OCI-LY3 (cell line): ENCODE data around the gene OSCP1.

Experiments used
- H2AFZ ChIP-seq: fragments of 200-600, 300-600 bp; shearing (Covaris generic); 2 replicates; pipeline ENCODE4 v1.6.0; 2014; ENCODE audit warnings: antibody characterized with exemption, low read depth, low read length
- H3K27ac ChIP-seq: fragments of 200-600, 300-600 bp; sonication (generic); 2 replicates; pipeline ENCODE4 v1.5.1; 2014; ENCODE audit warnings: mild to moderate bottlenecking, low read length, moderate library complexity, mixed read lengths
- H3K27me3 ChIP-seq: fragments of 200-600, 300-600 bp; sonication (generic); 2 replicates; pipeline ENCODE4 v1.6.1; 2014; ENCODE audit warnings: low read depth, low read length, mixed read lengths
- H3K36me3 ChIP-seq: fragments of 200-600, 300-600 bp; sonication (generic); replicated peaks from 2 replicates; pipeline ENCODE3; 2014; ENCODE audit warnings: low read depth, low read length, mixed read lengths
- H3K4me1 ChIP-seq: fragments of 300-600, 200-600 bp; sonication (generic); 2 replicates; pipeline ENCODE4 v1.6.1; 2014; ENCODE audit warnings: low read length, mixed read lengths
- H3K4me2 ChIP-seq: fragments of 200-600, 300-600 bp; sonication (generic); 2 replicates; pipeline ENCODE4 v1.6.1; 2014; ENCODE audit warnings: low read length, mixed read lengths
- H3K4me3 ChIP-seq: fragments of 300-600, 200-600 bp; sonication (generic); 2 replicates; pipeline ENCODE4 v1.5.1; 2014; ENCODE audit warnings: antibody characterized with exemption, mild to moderate bottlenecking, low read length, moderate library complexity
- H3K79me2 ChIP-seq: fragments of 300-600, 200-600 bp; shearing (Covaris generic); 2 replicates; pipeline ENCODE4 v1.6.1; 2014; ENCODE audit warnings: mild to moderate bottlenecking, low read length, mixed read lengths
- H3K9ac ChIP-seq: fragments of 300-600, 200-600 bp; shearing (Covaris generic); 2 replicates; pipeline ENCODE4 v1.6.0; 2014; ENCODE audit warnings: mild to moderate bottlenecking, low read length, moderate library complexity
- H3K9me3 ChIP-seq: fragments of 200-600, 300-600 bp; shearing (Covaris generic); 2 replicates; pipeline ENCODE4 v1.6.1; 2014; ENCODE audit warnings: low read length, mixed read lengths; ENCODE audit not compliant: insufficient read depth
- H4K20me1 ChIP-seq: fragments of 200-600, 300-600 bp; sonication (generic); 2 replicates; pipeline ENCODE4 v1.6.1; 2016; ENCODE audit warnings: low read length, mixed read lengths; ENCODE audit not compliant: insufficient read depth
- CTCF ChIP-seq: fragments of 200-600, 300-600 bp; sonication (generic); IDR thresholded peaks from 2 replicates; pipeline ENCODE4 v1.5.1; 2014; ENCODE audit warnings: antibody characterized with exemption, low read length, low read depth
- EZH2phosphoT487 ChIP-seq: fragments of 200-600 bp; shearing (Covaris generic); IDR thresholded peaks from 2 replicates; pipeline ENCODE4 v1.6.1; 2018; ENCODE audit warnings: antibody characterized with exemption, mixed run types, low read depth

The OSCP1 gene

DNA sequence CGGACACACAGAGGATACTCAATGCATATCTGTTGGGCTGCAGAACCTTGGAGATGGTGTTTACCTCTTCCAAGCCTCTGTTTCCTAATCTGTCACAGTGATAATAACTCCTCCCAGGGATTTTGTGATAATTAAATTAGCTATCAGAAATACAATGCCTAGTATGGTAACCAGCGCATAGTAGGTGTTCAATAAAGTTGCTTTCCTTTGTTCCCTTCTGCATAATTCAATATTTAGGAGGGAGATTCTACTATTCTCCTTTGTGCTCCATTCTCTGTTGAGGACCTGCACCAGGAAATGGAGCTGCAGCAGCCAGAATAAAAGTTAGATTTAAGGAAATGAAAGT lies 35.8 kb upstream of the OSCP1 start:
- peaks cover 13% of the 10 kb centered on the region for H3K4me1 ChIP-seq
- TF ChIP-seq CTCF (no peak), EZH2phosphoT487 (no peak)
- H3K36me3 ChIP-seq, result no peaks in the 10 kb centered on the region
- H3K9me3 ChIP-seq, result no peaks in the 10 kb centered on the region
- H2AFZ ChIP-seq, result no peak overlapping the region; the same call in 1 of the 2 replicates
- no peaks in the 10 kb centered on the region for H3K79me2 ChIP-seq
- H3K4me3 ChIP-seq, result peak overlapping the region; percentile 54
- H3K9ac ChIP-seq, result 0 out of 2 replicates have a peak overlapping the region, but pooled peaks have one; percentile 39
- no peaks in the 10 kb centered on the region for H3K27me3 ChIP-seq
- H3K27ac ChIP-seq, result no peak overlapping the region
- peak overlapping the region; percentile 70 for H3K4me2 ChIP-seq
- no peaks in the 10 kb centered on the region for H4K20me1 ChIP-seq

DNA sequence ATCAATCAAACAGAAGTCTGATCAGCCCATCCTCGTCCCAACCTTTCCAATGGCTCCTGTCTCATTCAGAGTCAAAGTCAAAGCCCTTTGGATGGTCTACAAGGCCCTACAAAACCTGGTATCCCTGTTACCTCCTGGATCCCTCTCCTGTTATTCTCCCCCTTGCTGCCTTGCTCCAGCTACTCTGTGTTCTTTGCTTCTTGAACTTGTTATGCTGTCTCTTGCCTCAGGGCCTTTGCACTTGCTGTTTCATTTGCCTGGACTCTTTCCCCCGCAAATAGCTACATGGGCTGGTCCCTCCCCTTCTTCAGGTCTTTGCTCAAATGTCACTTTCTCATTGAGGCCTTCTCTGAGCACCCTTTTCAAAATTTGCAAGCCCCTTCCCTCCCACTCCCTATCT lies 33.8 kb upstream of the OSCP1 start:
- H3K4me3 ChIP-seq, result no peak overlapping the region
- H3K27me3 ChIP-seq, result 0 out of 2 replicates have a peak, but pooled peaks cover 4% of the 10 kb centered on the region
- TF ChIP-seq EZH2phosphoT487 (no peak), CTCF (no peak)
- H3K79me2 ChIP-seq, result no peaks in the 10 kb centered on the region
- H2AFZ ChIP-seq, result no peak overlapping the region
- H3K9ac ChIP-seq, result no peak overlapping the region
- no peak overlapping the region for H3K4me2 ChIP-seq
- H3K9me3 ChIP-seq, result no peaks in the 10 kb centered on the region
- no peaks in the 10 kb centered on the region for H4K20me1 ChIP-seq
- no peaks in the 10 kb centered on the region for H3K36me3 ChIP-seq
- H3K4me1 ChIP-seq, result peaks cover 13% of the 10 kb centered on the region
- no peak overlapping the region for H3K27ac ChIP-seq

GRCh38 chr1:36482724-36483388 lies 32.6 kb upstream of the OSCP1 start, which contains the start of gene CSF3R:
Gene CSF3R (minus strand): TSS chr1:36482913. CDS start chr1:36479496, 3,417 bp downstream.
- no peak within 1 kb of the TSS for H3K27ac ChIP-seq
- H3K4me3 ChIP-seq, result no peak within 1 kb of the TSS
- H3K4me1 ChIP-seq, result peaks cover 13% of the 10 kb centered on the region
- no peak within 1 kb of the TSS for H3K4me2 ChIP-seq
- H4K20me1 ChIP-seq, result no peaks in the 10 kb centered on the region
- no peaks in the 10 kb centered on the region for H3K79me2 ChIP-seq
- TF ChIP-seq CTCF, result no peak
- TF ChIP-seq EZH2phosphoT487, result no peak
- H3K9me3 ChIP-seq, result no peaks in the 10 kb centered on the region
- no peaks in the 10 kb centered on the region for H3K36me3 ChIP-seq
- H2AFZ ChIP-seq, result no peak within 1 kb of the TSS
- H3K9ac ChIP-seq, result no peak within 1 kb of the TSS
- 0 out of 2 replicates have a peak, but pooled peaks cover 4% of the 10 kb centered on the region for H3K27me3 ChIP-seq

GRCh38 chr1:36481771-36482723 lies 31.8 kb upstream of the OSCP1 start:
- Histone ChIP-seq H3K79me2 (no peaks in the 10 kb centered on the region), H2AFZ (no peak overlapping the region), H3K4me2 (no peak overlapping the region), H4K20me1 (no peaks in the 10 kb centered on the region), H3K27me3 (0 out of 2 replicates have a peak, but pooled peaks cover 4% of the 10 kb centered on the region), H3K9me3 (no peaks in the 10 kb centered on the region), H3K4me3 (no peak overlapping the region), H3K4me1 (peaks cover 12% of the 10 kb centered on the region), H3K36me3 (no peaks in the 10 kb centered on the region), H3K9ac (no peak overlapping the region), H3K27ac (no peak overlapping the region)
- TF ChIP-seq EZH2phosphoT487 (no peak), CTCF (no peak)
